Parathyroid adenoma (tissue), 2 donors: ENCODE data around the gene AP3D1.
"Not testable (repeated sequence)": the region's sequence is repeated elsewhere in the genome, so short reads cannot be mapped to it uniquely, and the experiment has no call there.

Experiments
- H2AFZ ChIP-seq: fragments of 300-600 bp; sonication (generic); one replicate; pipeline ENCODE4 v1.7.0; 2017; ENCODE audit warnings: antibody characterized with exemption, mild to moderate bottlenecking
- H3K27ac ChIP-seq: fragments of 300-600 bp; sonication (generic); one replicate; pipeline ENCODE4 v1.7.0; 2017
- H3K27me3 ChIP-seq: fragments of 300-600 bp; sonication (generic); one replicate; pipeline ENCODE4 v1.7.0; 2017; ENCODE audit warnings: low read length; ENCODE audit not compliant: control insufficient read depth, insufficient read depth
- H3K36me3 ChIP-seq: fragments of 300-600 bp; sonication (generic); one replicate; pipeline ENCODE4 v1.7.0; 2017; ENCODE audit warnings: low read length; ENCODE audit not compliant: control insufficient read depth, insufficient read depth
- H3K4me1 ChIP-seq: fragments of 300-600 bp; sonication (generic); one replicate; pipeline ENCODE4 v1.7.0; 2017; ENCODE audit warnings: control low read depth
- H3K4me2 ChIP-seq: fragments of 300-600 bp; sonication (generic); one replicate; pipeline ENCODE4 v1.7.0; 2017; ENCODE audit warnings: low read length
- H3K4me3 ChIP-seq: fragments of 300-600 bp; sonication (generic); one replicate; pipeline ENCODE4 v1.7.0; 2017; ENCODE audit warnings: low read depth, low read length
- H3K79me2 ChIP-seq: fragments of 300-600 bp; sonication (generic); one replicate; pipeline ENCODE4 v1.7.0; 2017; ENCODE audit warnings: control low read depth
- H3K9ac ChIP-seq: fragments of 300-600 bp; sonication (generic); one replicate; pipeline ENCODE4 v1.7.0; 2017; ENCODE audit warnings: mild to moderate bottlenecking
- H3K9me3 ChIP-seq: fragments of 300-600 bp; sonication (generic); one replicate; pipeline ENCODE4 v1.7.0; 2017; ENCODE audit warnings: low read length; ENCODE audit not compliant: control insufficient read depth
- CTCF ChIP-seq: fragments of 300-600 bp; sonication (generic); IDR thresholded peaks from one replicate; pipeline ENCODE4 v1.7.0; 2017; ENCODE audit warnings: antibody characterized with exemption, mild to moderate bottlenecking
- donor health status: primary hyperparathyroidism.

AP3D1 gene

GRCh38 chr19:2132731-2133490, 18.5 kb downstream of the AP3D1 start:
- Histone ChIP-seq H3K4me3 (no peak overlapping the region), H3K27me3 (no peaks in the 10 kb centered on the region), H3K79me2 (peaks cover 60% of the 10 kb centered on the region), H3K9ac (no peak overlapping the region), H3K9me3 (no peaks in the 10 kb centered on the region), H3K4me2 (no peak overlapping the region), H3K27ac (no peak overlapping the region), H2AFZ (no peak overlapping the region), H3K36me3 (no peaks in the 10 kb centered on the region), H3K4me1 (no peaks in the 10 kb centered on the region)
- TF ChIP-seq CTCF, result no peak

- no peaks in the 10 kb centered on the region for H3K36me3 ChIP-seq
- no peak overlapping the region for H3K27ac ChIP-seq
- no peaks in the 10 kb centered on the region for H3K9me3 ChIP-seq
- no peak overlapping the region for H3K4me3 ChIP-seq
- H3K27me3 ChIP-seq, result no peaks in the 10 kb centered on the region
- H3K4me1 ChIP-seq, result no peaks in the 10 kb centered on the region
- no peak overlapping the region for H3K9ac ChIP-seq
- TF ChIP-seq CTCF, result no peak
- no peak overlapping the region for H2AFZ ChIP-seq
- peaks cover 57% of the 10 kb centered on the region for H3K79me2 ChIP-seq
- H3K4me2 ChIP-seq, result no peak overlapping the region
Measured at GRCh38 chr19:2132191-2132590, 19.2 kb downstream of the AP3D1 start.

GRCh38 chr19:2131012-2131975, 20.1 kb downstream of the AP3D1 start:
- not testable (repeated sequence) for H3K27ac ChIP-seq, H3K4me1 ChIP-seq, H3K9ac ChIP-seq, H3K27me3 ChIP-seq, H3K36me3 ChIP-seq, H3K9me3 ChIP-seq, H3K4me2 ChIP-seq, H3K4me3 ChIP-seq, H2AFZ ChIP-seq
- peaks cover 53% of the 10 kb centered on the region for H3K79me2 ChIP-seq

GRCh38 chr19:2129892-2130770, 21.2 kb downstream of the AP3D1 start:
- Histone ChIP-seq H3K36me3 (no peaks in the 10 kb centered on the region), H3K27me3 (no peaks in the 10 kb centered on the region), H3K4me2 (no peak overlapping the region), H3K79me2 (peaks cover 41% of the 10 kb centered on the region), H3K9me3 (no peaks in the 10 kb centered on the region), H3K9ac (no peak overlapping the region), H3K4me1 (no peaks in the 10 kb centered on the region), H3K4me3 (no peak overlapping the region), H2AFZ (no peak overlapping the region), H3K27ac (no peak overlapping the region)
- no peak for TF ChIP-seq CTCF
